H1 (cell line): ENCODE results near the gene THEM5. TPM values are rescaled to one million over a fixed set of nuclear protein-coding genes. Genes with fewer than 3 reads are reported as not detected.

ENCODE experiments used
- CTCF ChIA-PET: fragments of 300-600 bp; sonication (Branson Sonifier 250); formaldehyde crosslinking; loops from one replicate; lab custom pipeline; 2021; ENCODE audit not compliant: partially characterized antibody; lab: Charles Lee
- POLR2A ChIA-PET: fragments of 300-600 bp; sonication (Branson Sonifier 250); formaldehyde crosslinking; loops from one replicate; lab custom pipeline; 2021; ENCODE audit warnings: inconsistent platforms; ENCODE audit not compliant: partially characterized antibody; lab: Charles Lee
- DNase-seq, 2 experiments: peaks; one replicate each; pipeline versions ENCODE4 v3.0.0 to v3.0.0-alpha.2; 2010 to 2022; ENCODE audit warnings: low spot score in 2 of 2, low read depth in 1 of 2, mixed read lengths in 1 of 2
- FAIRE-seq: peaks from 2 replicates; lab custom pipeline; 2011; peaks lifted over from hg19 to GRCh38; lab: Jason Lieb, UNC
- H2AFZ ChIP-seq: 2 replicates; pipeline ENCODE4 v1.8.1; 2012; ENCODE audit warnings: low read length, inconsistent platforms
- H2AK5ac ChIP-seq: 2 replicates; pipeline ENCODE4 v1.6.1; 2013; ENCODE audit warnings: low read depth, low read length
- H2BK120ac ChIP-seq: replicated peaks from 2 replicates; pipeline ENCODE3; 2013; ENCODE audit warnings: low read depth, low read length, inconsistent platforms
- H2BK12ac ChIP-seq: 2 replicates; pipeline ENCODE4 v1.6.1; 2013; ENCODE audit warnings: low read depth, low read length
- H2BK15ac ChIP-seq: 2 replicates; pipeline ENCODE4 v1.6.1; 2013; ENCODE audit warnings: low read length
- H2BK20ac ChIP-seq: 2 replicates; pipeline ENCODE4 v1.6.1; 2013; ENCODE audit warnings: low read length
- H2BK5ac ChIP-seq: 2 replicates; pipeline ENCODE4 v1.6.1; 2013; ENCODE audit warnings: low read depth, low read length
- H3K14ac ChIP-seq: 2 replicates; pipeline ENCODE4 v1.6.1; 2013; ENCODE audit warnings: inconsistent platforms; ENCODE audit not compliant: insufficient read length
- H3K18ac ChIP-seq: 2 replicates; pipeline ENCODE4 v1.6.1; 2013; ENCODE audit warnings: low read length; ENCODE audit errors: extremely low read depth
- H3K23ac ChIP-seq: 2 replicates; pipeline ENCODE4 v1.6.1; 2013; ENCODE audit warnings: inconsistent platforms; ENCODE audit not compliant: insufficient read length
- H3K23me2 ChIP-seq: 2 replicates; pipeline ENCODE4 v1.6.1; 2013; ENCODE audit warnings: low read depth, low read length
- H3K27ac ChIP-seq: 2 replicates; pipeline ENCODE4 v1.6.1; 2011; ENCODE audit warnings: low read depth, low read length, inconsistent platforms
- H3K27me3 ChIP-seq, 4 experiments: replicated peaks in 1 of 4; 1 replicate in 1 of 4; 2 replicates in 3 of 4; pipeline versions ENCODE4 v1.6.1 to v1.8.1; 2011 to 2013; ENCODE audit warnings: low read length in 3 of 4, mild to moderate bottlenecking in 3 of 4, inconsistent platforms in 2 of 4, mixed read lengths in 2 of 4, moderate library complexity in 1 of 4; ENCODE audit not compliant: control insufficient read depth in 3 of 4, insufficient read depth in 3 of 4; ENCODE audit errors: extremely low read depth in 1 of 4
- H3K36me3 ChIP-seq, 4 experiments: 2 replicates each; pipeline versions ENCODE4 v1.6.1 to v1.8.1; 2011 to 2013; ENCODE audit warnings: mild to moderate bottlenecking in 4 of 4, low read length in 3 of 4, moderate library complexity in 2 of 4, control low read depth in 1 of 4, inconsistent platforms in 1 of 4; ENCODE audit not compliant: insufficient read depth in 4 of 4, control insufficient read depth in 2 of 4
- H3K4ac ChIP-seq: replicated peaks from 2 replicates; pipeline ENCODE3; 2013; ENCODE audit warnings: low read length, low read depth, mixed read lengths, inconsistent platforms; ENCODE audit not compliant: insufficient read length
- H3K4me1 ChIP-seq, 4 experiments: replicated peaks in 1 of 4; 1 replicate in 1 of 4; 2 replicates in 3 of 4; pipeline versions ENCODE4 v1.6.1 to v1.8.1; 2011 to 2013; ENCODE audit warnings: low read length in 3 of 4, inconsistent platforms in 2 of 4, mixed read lengths in 1 of 4; ENCODE audit not compliant: insufficient read depth in 4 of 4, control insufficient read depth in 3 of 4
- H3K4me2 ChIP-seq, 2 experiments: 2 replicates each; pipeline versions ENCODE4 v1.6.1 to v1.8.1; 2011 to 2013; ENCODE audit warnings: low read depth in 2 of 2, low read length in 2 of 2, control low read depth in 1 of 2, inconsistent platforms in 1 of 2, mild to moderate bottlenecking in 1 of 2; ENCODE audit not compliant: insufficient read depth in 1 of 2
- H3K4me3 ChIP-seq, 4 experiments: fragments of 200-600, 300-600 bp in 1 of 4; sonication (generic), shearing (Covaris generic), sonication (Bioruptor Twin) in 1 of 4; 2 replicates each; pipeline versions ENCODE4 v1.5.1 to v1.8.1; 2011 to 2016; ENCODE audit warnings: low read length in 4 of 4, low read depth in 3 of 4, control low read depth in 2 of 4, inconsistent platforms in 2 of 4, mild to moderate bottlenecking in 2 of 4, mixed read lengths in 1 of 4, moderate library complexity in 1 of 4; ENCODE audit not compliant: insufficient read depth in 2 of 4; ENCODE audit errors: extremely low read depth in 1 of 4
- H3K56ac ChIP-seq: replicated peaks from 2 replicates; pipeline ENCODE3; 2013; ENCODE audit warnings: low read depth, mild to moderate bottlenecking, mixed read lengths, low read length, inconsistent platforms; ENCODE audit not compliant: insufficient read length
- H3K79me1 ChIP-seq: 2 replicates; pipeline ENCODE4 v1.6.1; 2013; ENCODE audit warnings: low read depth, low read length, control low read depth
- H3K79me2 ChIP-seq, 2 experiments: 2 replicates each; pipeline versions ENCODE4 v1.6.1 to v1.8.1; 2012 to 2013; ENCODE audit warnings: low read length in 2 of 2, mild to moderate bottlenecking in 2 of 2, inconsistent platforms in 1 of 2; ENCODE audit not compliant: insufficient read depth in 2 of 2, control insufficient read depth in 1 of 2
- H3K9ac ChIP-seq, 4 experiments: replicated peaks in 1 of 4; 1 replicate in 1 of 4; 2 replicates in 3 of 4; pipeline versions ENCODE4 v1.6.1 to v1.8.1; 2011 to 2013; ENCODE audit warnings: low read depth in 3 of 4, low read length in 3 of 4, control low read depth in 2 of 4, mild to moderate bottlenecking in 2 of 4, moderate library complexity in 2 of 4, inconsistent platforms in 1 of 4; ENCODE audit errors: extremely low read depth in 1 of 4
- H3K9me3 ChIP-seq, 2 experiments: 2 replicates each; pipeline versions ENCODE4 v1.6.1 to v1.8.1; 2012 to 2013; ENCODE audit warnings: mild to moderate bottlenecking in 2 of 2, moderate library complexity in 2 of 2, control low read depth in 1 of 2, inconsistent platforms in 1 of 2, low read depth in 1 of 2, low read length in 1 of 2, mixed read lengths in 1 of 2; ENCODE audit not compliant: insufficient read depth in 2 of 2
- H4K20me1 ChIP-seq, 2 experiments: replicated peaks in 1 of 2; 2 replicates each; pipeline versions ENCODE3 to v1.8.1; 2011 to 2013; ENCODE audit warnings: inconsistent platforms in 2 of 2, low read length in 2 of 2, mild to moderate bottlenecking in 1 of 2; ENCODE audit not compliant: insufficient read depth in 2 of 2, control insufficient read depth in 1 of 2
- H4K5ac ChIP-seq: 2 replicates; pipeline ENCODE4 v1.6.1; 2013; ENCODE audit warnings: low read length, low read depth, mixed read lengths, inconsistent platforms; ENCODE audit not compliant: insufficient read length
- H4K8ac ChIP-seq: 2 replicates; pipeline ENCODE4 v1.8.0; 2013; ENCODE audit warnings: mild to moderate bottlenecking, moderate library complexity, low read length, inconsistent platforms; ENCODE audit not compliant: insufficient read depth; ENCODE audit errors: extremely low read depth
- H4K91ac ChIP-seq: replicated peaks from 2 replicates; pipeline ENCODE3; 2013; ENCODE audit warnings: low read length, mixed read lengths, inconsistent platforms; ENCODE audit not compliant: insufficient read length
- CEBPB ChIP-seq: IDR thresholded peaks from 2 replicates; pipeline ENCODE4 v1.6.1; 2012; ENCODE audit warnings: low read depth, low read length
- JUND ChIP-seq: IDR thresholded peaks from 2 replicates; pipeline ENCODE4 v1.6.1; 2011; ENCODE audit warnings: mild to moderate bottlenecking, improper control_type of control experiment, low read length
- TAF1 ChIP-seq: IDR thresholded peaks from 2 replicates; pipeline ENCODE4 v1.6.1; 2011; ENCODE audit warnings: mild to moderate bottlenecking, low read depth, low read length
- WGBS, 2 experiments: shearing (Covaris generic) in 1 of 2; methylation state at CpG; one replicate each; pipeline versions ENCODE4 v1.1.6 to v1.1.7; 2013 to 2015; ENCODE audit warnings: low lambda C conversion rate in 2 of 2, mixed read lengths in 2 of 2, inconsistent platforms in 1 of 2, low coverage in 1 of 2, missing lambda C conversion rate in 1 of 2; ENCODE audit not compliant: insufficient replicate concordance in 2 of 2, insufficient coverage in 1 of 2, insufficient read length in 1 of 2; ENCODE audit errors: extremely low coverage in 1 of 2, missing lambda C conversion rate in 1 of 2; 5-methylcytosine and 5-hydroxymethylcytosine counted together
- polyA plus RNA-seq, 7 experiments: library from polyadenylated mRNA; depleted of rRNA in 3 of 7; stranded (reverse) in 5 of 7; unstranded in 2 of 7; fragments of >200 nt in 5 of 7; fragments of 200-250 nt in 2 of 7; gene quantifications; 1 replicate in 5 of 7; 2 replicates in 1 of 7; 4 replicates in 1 of 7; pipeline versions ENCODE4 v1.2.1 to v1.2.3, GENCODE V29; 2011 to 2013; ENCODE audit warnings: missing spikeins in 2 of 7, mixed read lengths in 2 of 7
- total RNA-seq: library from RNA; stranded (reverse); fragmentation: NEBNext Ultra II Directional; extraction: Animal tissue kit (Norgen Biotek cat#: 25700); gene quantifications from 2 replicates; pipeline ENCODE4 v1.2.1, GENCODE V29; 2021

THEM5 gene
- total and polyA plus RNA-seq, 2 of the 8 experiments (the other 6 are each of a cell fraction or from before 2014, with no cell fraction given) = not detected

DNA sequence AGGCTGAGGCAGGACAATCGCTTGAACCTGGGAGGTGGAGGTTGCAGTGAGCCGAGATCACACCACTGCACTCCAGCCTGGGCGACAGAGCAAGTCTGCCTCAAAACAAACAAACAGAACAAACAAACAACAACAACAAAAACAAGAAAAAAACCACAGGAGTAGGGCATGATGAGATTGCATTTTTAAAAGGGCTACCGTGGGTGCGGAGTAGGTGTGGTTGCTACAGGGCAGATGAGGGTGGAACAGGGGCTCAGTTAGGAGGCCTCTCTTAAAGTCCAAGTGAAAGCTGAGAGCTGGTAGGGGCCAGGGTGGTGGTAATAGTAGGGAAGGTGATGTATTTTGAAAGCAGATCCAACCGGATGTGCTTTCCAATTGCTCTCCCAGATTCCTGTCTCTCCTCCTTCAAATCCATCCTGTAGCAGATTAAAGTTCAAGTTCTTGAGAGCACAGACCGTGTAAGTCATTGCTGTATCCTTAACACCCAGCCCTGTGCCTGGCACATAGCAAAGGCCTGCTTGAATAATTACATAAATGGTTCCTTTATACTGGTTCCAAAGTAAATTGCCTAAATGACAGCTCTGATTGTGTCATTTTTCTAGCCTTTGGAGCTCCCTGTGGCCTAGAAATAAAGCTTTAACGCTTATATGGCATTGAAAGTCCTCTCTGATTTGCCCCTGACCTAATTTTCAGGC, 44.1 kb downstream of the THEM5 start:
- Histone ChIP-seq H2BK120ac (no peak overlapping the region), H3K27ac (peak overlapping the region; percentile 8; the same call in 1 of the 2 replicates), H4K91ac (no peak overlapping the region), H3K56ac (no peak overlapping the region), H4K20me1 (no peaks in the 10 kb centered on the region), H2BK5ac (no peak overlapping the region), H3K4me3 (no peak overlapping the region), H2BK20ac (no peak overlapping the region), H3K23me2 (no peaks in the 10 kb centered on the region), H3K4me2 (no peak overlapping the region), H2AK5ac (no peak overlapping the region), H3K9ac (no peak overlapping the region), H3K14ac (no peak overlapping the region), H3K27me3 (no peaks in the 10 kb centered on the region), H4K5ac (no peak overlapping the region), H3K23ac (no peak overlapping the region), H3K79me1 (no peaks in the 10 kb centered on the region), H4K8ac (no peak overlapping the region), H3K36me3 (no peaks in the 10 kb centered on the region), H3K4ac (no peak overlapping the region), H3K79me2 (no peaks in the 10 kb centered on the region), H2BK15ac (no peak overlapping the region), H2BK12ac (no peak overlapping the region), H3K18ac (no peak overlapping the region), H3K9me3 (no peaks in the 10 kb centered on the region), H3K4me1 (peaks cover 1 to 5% (median 4%) of the 10 kb centered on the region in 4 experiments; a peak in 3 of 7 replicates), H2AFZ (peak overlapping the region; percentile 35; the same call in 1 of the 2 replicates)
- DNase-seq (no peak), FAIRE-seq (no peak)
- TF ChIP-seq CEBPB (no peak), JUND (no peak), TAF1 (no peak)
- CTCF ChIA-PET = interaction anchor here (1.0 to 1.3 kb wide), 2 partner anchors 10 to 26 kb away, joined by 4 to 5 read pairs; no protein-coding TSS in a partner anchor
- WGBS, 2 experiments = 81% methylated on average over 8 of the region's 8 CpGs; no CpG with 5 or more reads in 1 of the 2 experiments
- POLR2A ChIA-PET = interaction anchor here (0.6 to 2.3 kb wide), 6 partner anchors 11 to 103 kb away, joined by 3 to 7 read pairs (median 4); no protein-coding TSS in a partner anchor
